Keratinocyte (primary cell): ENCODE data around the gene PLAC1. TPM values are rescaled to one million over a fixed set of nuclear protein-coding genes. Genes with fewer than 3 reads are reported as not detected.

Experiments used
- DNase-seq: peaks from one replicate; pipeline ENCODE4 v3.0.0-alpha.2; 2011; ENCODE audit warnings: low read depth, missing footprints, low spot score
- FAIRE-seq: peaks from 2 replicates; lab custom pipeline; 2011; peaks lifted over from hg19 to GRCh38; lab: Jason Lieb, UNC
- H2AFZ ChIP-seq: 2 replicates; pipeline ENCODE4 v1.6.0; 2012; ENCODE audit warnings: low read length, control low read depth, inconsistent platforms; ENCODE audit not compliant: control insufficient read depth
- H3K27ac ChIP-seq: 2 replicates; pipeline ENCODE4 v1.5.1; 2011; ENCODE audit warnings: low read length; ENCODE audit not compliant: control insufficient read depth, insufficient read depth
- H3K27me3 ChIP-seq: 3 replicates; pipeline ENCODE4 v1.6.0; 2011; ENCODE audit warnings: low read length; ENCODE audit not compliant: control insufficient read depth, insufficient read depth; ENCODE audit errors: extremely low read depth
- H3K36me3 ChIP-seq, 2 experiments: 2 replicates in 1 of 2; 3 replicates in 1 of 2; pipeline ENCODE4 v1.5.1; 2011; ENCODE audit warnings: low read length in 2 of 2, mild to moderate bottlenecking in 1 of 2; ENCODE audit not compliant: control insufficient read depth in 2 of 2, insufficient read depth in 2 of 2; ENCODE audit errors: extremely low read depth in 1 of 2
- H3K4me1 ChIP-seq: 3 replicates; pipeline ENCODE4 v1.5.1; 2011; ENCODE audit warnings: low read length; ENCODE audit not compliant: control insufficient read depth, insufficient read depth; ENCODE audit errors: extremely low read depth
- H3K4me2 ChIP-seq: 3 replicates; pipeline ENCODE4 v1.6.0; 2011; ENCODE audit warnings: low read depth, low read length; ENCODE audit not compliant: control insufficient read depth, insufficient read depth; ENCODE audit errors: extremely low read depth
- H3K4me3 ChIP-seq, 3 experiments: fragments of 200-600 bp in 1 of 3; sonication (generic) in 1 of 3; 2 replicates in 2 of 3; 3 replicates in 1 of 3; pipeline ENCODE4 v1.5.1; 2011 to 2016; ENCODE audit warnings: low read length in 3 of 3, mild to moderate bottlenecking in 3 of 3, control low read depth in 2 of 3, inconsistent platforms in 1 of 3, low read depth in 1 of 3, mixed read lengths in 1 of 3, mixed run types in 1 of 3, moderate library complexity in 1 of 3; ENCODE audit not compliant: control insufficient read depth in 2 of 3, insufficient read depth in 2 of 3; ENCODE audit errors: extremely low read depth in 1 of 3
- H3K79me2 ChIP-seq: 2 replicates; pipeline ENCODE4 v1.6.0; 2012; ENCODE audit warnings: low read length; ENCODE audit not compliant: control insufficient read depth, insufficient read depth
- H3K9ac ChIP-seq: 3 replicates; pipeline ENCODE4 v1.6.0; 2011; ENCODE audit warnings: low read length; ENCODE audit not compliant: control insufficient read depth, insufficient read depth; ENCODE audit errors: extremely low read depth
- H3K9me1 ChIP-seq: 3 replicates; pipeline ENCODE4 v1.6.0; 2011; ENCODE audit warnings: low read length; ENCODE audit not compliant: control insufficient read depth, insufficient read depth; ENCODE audit errors: extremely low read depth
- H3K9me3 ChIP-seq: 2 replicates; pipeline ENCODE4 v1.5.1; 2012; ENCODE audit warnings: low read depth, low read length; ENCODE audit not compliant: control insufficient read depth
- H4K20me1 ChIP-seq: 3 replicates; pipeline ENCODE4 v1.6.0; 2011; ENCODE audit warnings: low read length; ENCODE audit not compliant: control insufficient read depth, insufficient read depth; ENCODE audit errors: extremely low read depth
- EZH2 ChIP-seq: IDR thresholded peaks from one replicate; pipeline ENCODE4 v1.6.1; 2012; ENCODE audit warnings: inconsistent platforms, mild to moderate bottlenecking, low read length, moderate library complexity
- dilution Hi-C: fragments of 300-500 bp; cut with MboI; formaldehyde crosslinking; loops from one replicate; pipeline ENCODE4 v1.7.0; 2020; ENCODE audit warnings: low sequenced_read_pairs; ENCODE audit not compliant: extremely low pct_ligation_motif_present
- polyA plus RNA-seq, 5 experiments: library from polyadenylated mRNA; depleted of rRNA in 3 of 5; stranded (reverse) in 3 of 5; stranded (forward) in 1 of 5; unstranded in 1 of 5; fragments of >200 nt; gene quantifications; 1 replicate in 1 of 5; 2 replicates in 3 of 5; 3 replicates in 1 of 5; pipeline versions ENCODE4 v1.2.1 to v1.2.3, GENCODE V29; 2011 to 2012; ENCODE audit warnings: missing spikeins in 2 of 5, low read depth in 1 of 5, low replicate concordance in 1 of 5
- TF ChIP-seq, protein P1 (sequence below), 3 experiments: IDR thresholded peaks in 1 of 3; conservative IDR thresholded peaks in 1 of 3; optimal IDR thresholded peaks in 1 of 3; 2 replicates in 2 of 3; 3 replicates in 1 of 3; pipeline versions ENCODE3 to v1.5.1; 2011; ENCODE audit warnings: low read length in 3 of 3, mild to moderate bottlenecking in 3 of 3, moderate library complexity in 2 of 3, control low read depth in 1 of 3, inconsistent platforms in 1 of 3; ENCODE audit not compliant: insufficient read depth in 2 of 3; ENCODE audit errors: extremely low read depth in 1 of 3

The PLAC1 gene
- polyA plus RNA-seq, 1 donor (not counting 4 experiments of a cell fraction or from before 2014, with no cell fraction given), result 8.5 TPM

- H4K20me1 ChIP-seq, result no peaks in the 10 kb centered on the region
- DNase-seq (no peak), FAIRE-seq (peak; percentile 86)
- no peaks in the 10 kb centered on the region for H3K27me3 ChIP-seq
- H3K4me2 ChIP-seq, result peak overlapping the region; percentile 22
- H3K9ac ChIP-seq, result no peak overlapping the region
- no peaks in the 10 kb centered on the region for H3K9me1 ChIP-seq
- H3K36me3 ChIP-seq, result no peaks in the 10 kb centered on the region
- H3K4me3 ChIP-seq, result no peak overlapping the region
- no peak overlapping the region for H2AFZ ChIP-seq
- TF ChIP-seq, protein P1, sequence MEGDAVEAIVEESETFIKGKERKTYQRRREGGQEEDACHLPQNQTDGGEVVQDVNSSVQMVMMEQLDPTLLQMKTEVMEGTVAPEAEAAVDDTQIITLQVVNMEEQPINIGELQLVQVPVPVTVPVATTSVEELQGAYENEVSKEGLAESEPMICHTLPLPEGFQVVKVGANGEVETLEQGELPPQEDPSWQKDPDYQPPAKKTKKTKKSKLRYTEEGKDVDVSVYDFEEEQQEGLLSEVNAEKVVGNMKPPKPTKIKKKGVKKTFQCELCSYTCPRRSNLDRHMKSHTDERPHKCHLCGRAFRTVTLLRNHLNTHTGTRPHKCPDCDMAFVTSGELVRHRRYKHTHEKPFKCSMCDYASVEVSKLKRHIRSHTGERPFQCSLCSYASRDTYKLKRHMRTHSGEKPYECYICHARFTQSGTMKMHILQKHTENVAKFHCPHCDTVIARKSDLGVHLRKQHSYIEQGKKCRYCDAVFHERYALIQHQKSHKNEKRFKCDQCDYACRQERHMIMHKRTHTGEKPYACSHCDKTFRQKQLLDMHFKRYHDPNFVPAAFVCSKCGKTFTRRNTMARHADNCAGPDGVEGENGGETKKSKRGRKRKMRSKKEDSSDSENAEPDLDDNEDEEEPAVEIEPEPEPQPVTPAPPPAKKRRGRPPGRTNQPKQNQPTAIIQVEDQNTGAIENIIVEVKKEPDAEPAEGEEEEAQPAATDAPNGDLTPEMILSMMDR (optimal IDR thresholded peaks at IDR 0.05 in 1 of 3, IDR thresholded peaks at IDR 0.05 in 1 of 3, conservative IDR thresholded peaks at IDR 0.05 in 1 of 3; ENCODE audit: extremely low read depth in 1 of 3, insufficient read depth in 2 of 3, low read length in 3 of 3), result no peak
- TF ChIP-seq EZH2, result no peak
- H3K79me2 ChIP-seq, result no peaks in the 10 kb centered on the region
- no peaks in the 10 kb centered on the region for H3K9me3 ChIP-seq
- dilution Hi-C loops, result no loop called here
- peak overlapping the region; percentile 16 for H3K27ac ChIP-seq
- H3K4me1 ChIP-seq, result peaks cover 33% of the 10 kb centered on the region
Measured at GRCh38 chrX:134622056-134622812, 36.0 kb downstream of the PLAC1 start.

GRCh38 chrX:134619838-134620237 lies 38.4 kb downstream of the PLAC1 start:
- dilution Hi-C loops, result no loop called here

More at GRCh38 chrX:134619838-134620237, 38.4 kb downstream of the PLAC1 start:
- H3K9ac ChIP-seq, result no peak overlapping the region
- no peak overlapping the region for H3K4me2 ChIP-seq
- no peaks in the 10 kb centered on the region for H4K20me1 ChIP-seq
- no peaks in the 10 kb centered on the region for H3K9me3 ChIP-seq
- TF ChIP-seq, protein P1 (optimal IDR thresholded peaks at IDR 0.05 in 1 of 3, IDR thresholded peaks at IDR 0.05 in 1 of 3, conservative IDR thresholded peaks at IDR 0.05 in 1 of 3; ENCODE audit: extremely low read depth in 1 of 3, insufficient read depth in 2 of 3, low read length in 3 of 3), result no peak
- TF ChIP-seq EZH2, result no peak
- FAIRE-seq (no peak), DNase-seq (no peak)
- H3K4me1 ChIP-seq, result peaks cover 30% of the 10 kb centered on the region
- no peaks in the 10 kb centered on the region for H3K9me1 ChIP-seq
- H3K27me3 ChIP-seq, result no peaks in the 10 kb centered on the region
- H3K79me2 ChIP-seq, result no peaks in the 10 kb centered on the region
- no peak overlapping the region for H2AFZ ChIP-seq
- no peak overlapping the region for H3K27ac ChIP-seq
- no peaks in the 10 kb centered on the region for H3K36me3 ChIP-seq
- no peak overlapping the region for H3K4me3 ChIP-seq
